ENCODE results near the gene FZR1.
"Not testable (repeated sequence)": the region's sequence is repeated elsewhere in the genome, so short reads cannot be mapped to it uniquely, and the experiment has no call there.

The FZR1 gene

GRCh38 chr19:3514930-3515329, 8.8 kb downstream of the FZR1 start:
- DNase-seq (ENCODE audit: low read depth), result no peak

- DNase-seq (ENCODE audit: low read depth), result no peak
Measured at GRCh38 chr19:3515891-3516422, 9.8 kb downstream of the FZR1 start.

- no peak for DNase-seq (ENCODE audit: low read depth)
Measured at GRCh38 chr19:3516675-3517207, 10.6 kb downstream of the FZR1 start.

GRCh38 chr19:3517638-3518037, 11.5 kb downstream of the FZR1 start:
- no peak for DNase-seq (ENCODE audit: low read depth)

GRCh38 chr19:3518255-3518654, 12.1 kb downstream of the FZR1 start:
- no peak for DNase-seq (ENCODE audit: low read depth)

- DNase-seq (ENCODE audit: low read depth), result no peak
Measured at GRCh38 chr19:3518659-3519058, 12.5 kb downstream of the FZR1 start.

- DNase-seq (ENCODE audit: low read depth), result no peak
Measured at GRCh38 chr19:3519126-3519525, 13.0 kb downstream of the FZR1 start.

- DNase-seq (ENCODE audit: low read depth), result no peak
Measured at GRCh38 chr19:3520166-3521103, 14.3 kb downstream of the FZR1 start.

- no peak for DNase-seq (ENCODE audit: low read depth)
Measured at GRCh38 chr19:3521104-3521445, 15.0 kb downstream of the FZR1 start.

GRCh38 chr19:3522421-3523360, 16.6 kb downstream of the FZR1 start:
- DNase-seq (ENCODE audit: low read depth), result no peak

GRCh38 chr19:3523361-3524077, 17.4 kb downstream of the FZR1 start:
- DNase-seq (ENCODE audit: low read depth), result no peak

- no peak for DNase-seq (ENCODE audit: low read depth)
Measured at GRCh38 chr19:3524078-3524842, 18.1 kb downstream of the FZR1 start.

- DNase-seq (ENCODE audit: low read depth), result no peak
Measured at GRCh38 chr19:3524904-3525451, 18.9 kb downstream of the FZR1 start.

GRCh38 chr19:3526507-3527237, 20.6 kb downstream of the FZR1 start:
- DNase-seq (ENCODE audit: low read depth), result no peak

GRCh38 chr19:3527238-3527910, 21.3 kb downstream of the FZR1 start:
- no peak for DNase-seq (ENCODE audit: low read depth)

- no peak for DNase-seq (ENCODE audit: low read depth)
Measured at GRCh38 chr19:3528080-3528479, 22.0 kb downstream of the FZR1 start.

- DNase-seq (ENCODE audit: low read depth), result no peak
Measured at GRCh38 chr19:3528539-3529211, 22.6 kb downstream of the FZR1 start.

GRCh38 chr19:3529299-3529698, 23.2 kb downstream of the FZR1 start:
- not testable (repeated sequence) for DNase-seq (ENCODE audit: low read depth)

- DNase-seq (ENCODE audit: low read depth), result no peak
Measured at GRCh38 chr19:3530389-3530788, 24.3 kb downstream of the FZR1 start.
